ENCODE measurements around the gene LANCL2.
A peak's percentile ranks its signal among the peaks of the same experiment; 100 is the strongest.
"Not testable (repeated sequence)": the region's sequence is repeated elsewhere in the genome, so short reads cannot be mapped to it uniquely, and the experiment has no call there.

Gene LANCL2

DNA sequence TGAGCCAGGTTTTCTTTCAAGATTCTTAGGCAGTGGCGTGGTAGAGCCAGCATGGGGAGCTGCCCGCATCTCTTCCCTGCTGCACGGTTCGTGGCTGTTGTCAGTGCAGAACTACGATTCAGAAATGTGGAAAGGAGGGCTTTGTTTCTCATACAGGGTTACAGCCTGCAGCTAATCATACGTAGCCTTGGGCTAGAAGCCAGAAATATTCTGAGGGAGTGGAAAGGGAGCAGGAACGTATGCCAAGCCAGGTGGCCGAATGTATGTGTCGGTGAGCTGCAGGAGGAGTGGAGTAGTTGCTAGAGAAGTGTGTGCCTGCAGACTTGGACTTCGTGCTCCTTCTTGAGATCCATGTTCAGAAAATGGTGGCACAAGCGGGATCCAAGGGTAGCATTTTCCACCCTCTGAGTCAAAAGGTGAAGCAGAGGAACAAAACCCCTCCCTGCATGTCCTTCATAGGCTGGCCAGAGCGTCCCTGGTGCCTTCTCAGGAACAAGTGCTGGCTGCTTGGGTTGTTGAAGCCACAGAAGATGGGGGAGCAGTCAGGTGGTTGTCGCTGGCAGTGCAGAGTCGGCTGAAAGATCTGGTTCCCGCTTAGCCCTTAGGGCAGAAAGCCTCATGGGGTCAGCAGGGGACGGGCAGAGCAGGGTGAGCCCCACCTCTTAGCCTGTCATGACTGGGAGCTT lies 40.9 kb downstream of the LANCL2 start:
- no peak for DNase-seq (ENCODE audit: low read depth)

DNA sequence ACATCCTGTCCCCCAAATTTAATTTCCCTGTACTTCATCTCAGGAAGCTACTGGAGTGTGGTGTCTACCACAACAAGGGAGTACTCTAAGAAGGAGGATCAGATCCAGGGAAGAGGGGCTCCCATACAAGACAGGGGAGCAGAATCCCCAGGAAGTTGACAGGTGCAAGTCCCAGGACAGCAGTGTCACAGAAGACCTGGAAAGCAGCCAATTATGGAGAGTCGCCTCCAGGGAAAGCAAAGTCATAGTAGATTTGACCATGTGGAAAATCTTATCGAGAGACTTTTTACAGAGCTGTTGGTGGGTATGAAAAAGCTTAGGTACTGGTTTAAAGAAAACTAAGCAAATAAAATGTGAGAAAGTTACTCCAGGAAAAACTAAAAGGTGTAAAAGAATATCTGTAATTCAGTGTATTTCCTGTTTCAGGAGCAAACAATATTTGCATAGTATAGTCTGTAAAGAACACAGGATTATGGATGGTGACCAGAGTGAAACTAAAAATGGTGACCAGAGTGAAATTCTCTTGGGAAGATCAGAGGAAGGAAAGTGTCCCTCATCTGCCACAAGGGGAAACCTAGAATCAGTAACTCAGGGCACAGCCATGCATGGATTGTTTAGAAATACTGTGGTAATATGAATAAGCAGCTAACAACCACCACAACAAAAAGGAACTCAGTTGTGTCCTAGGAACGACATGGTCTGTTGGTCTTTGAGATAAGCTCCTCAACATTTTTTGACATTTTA lies 44.5 kb downstream of the LANCL2 start:
- DNase-seq (ENCODE audit: low read depth), result no peak

DNA sequence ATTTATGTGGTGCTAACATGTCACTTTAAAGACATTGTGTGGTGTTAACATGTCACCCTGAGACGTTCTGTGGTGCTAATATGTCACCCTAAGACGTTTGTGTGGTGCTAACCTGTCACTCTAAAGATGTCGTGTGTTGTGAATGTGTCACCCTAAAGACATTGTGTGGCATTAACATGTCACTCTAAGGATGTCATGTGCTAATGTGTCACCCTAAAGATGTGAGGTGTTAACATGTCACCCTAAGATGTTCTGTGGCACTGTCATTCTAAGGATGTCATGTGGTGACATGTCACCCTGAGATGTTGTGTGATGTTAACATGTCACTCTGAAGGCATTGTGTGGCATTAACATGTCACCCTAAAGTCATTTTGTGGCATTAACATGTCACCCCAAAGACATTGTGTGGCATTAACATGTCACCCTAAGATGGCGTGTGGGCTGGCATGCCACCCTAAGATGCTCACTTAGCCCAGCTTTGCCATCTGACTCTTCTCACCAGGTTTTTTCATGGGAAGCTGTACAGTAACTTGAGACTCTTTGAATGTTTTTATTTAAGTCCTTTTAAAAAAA lies 45.6 kb downstream of the LANCL2 start:
- no peak for DNase-seq (ENCODE audit: low read depth)

DNA sequence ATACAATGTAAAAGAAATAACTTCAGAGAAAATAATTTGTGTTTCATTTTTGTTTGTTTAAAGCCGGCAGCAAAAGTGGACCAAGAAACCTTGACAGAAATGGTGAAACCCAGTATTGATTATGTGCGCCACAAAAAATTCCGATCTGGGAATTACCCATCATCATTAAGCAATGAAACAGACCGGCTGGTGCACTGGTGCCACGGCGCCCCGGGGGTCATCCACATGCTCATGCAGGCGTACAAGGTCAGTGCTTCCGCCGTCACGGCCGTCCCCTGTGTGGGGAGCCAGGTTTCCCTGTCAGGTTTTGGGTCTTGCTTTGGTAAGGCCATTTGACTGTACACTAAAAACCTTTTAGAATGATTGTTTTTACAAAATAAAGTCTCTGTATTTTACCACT lies 46.7 kb downstream of the LANCL2 start:
- no peak for DNase-seq (ENCODE audit: low read depth)

DNA sequence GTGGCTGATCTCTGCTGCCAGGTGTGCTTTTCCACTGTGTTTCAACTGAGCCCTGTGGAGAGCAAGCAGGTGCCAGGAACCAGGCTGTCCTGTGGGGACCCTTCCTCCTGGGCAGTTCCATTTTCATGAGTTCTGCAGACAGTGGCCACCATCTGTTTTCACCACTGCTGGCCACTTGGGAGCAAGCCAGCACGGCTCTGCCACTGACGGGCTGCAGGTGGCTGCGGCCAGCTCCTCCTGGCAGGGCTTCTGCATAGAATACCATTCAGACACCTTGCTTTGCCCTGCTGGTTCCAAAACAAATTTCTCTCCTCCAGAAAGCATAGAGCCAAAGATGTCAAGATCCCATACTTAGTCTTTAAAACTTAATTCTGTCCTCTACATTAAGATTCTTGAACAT lies 48.3 kb downstream of the LANCL2 start:
- DNase-seq (ENCODE audit: low read depth), result no peak

DNA sequence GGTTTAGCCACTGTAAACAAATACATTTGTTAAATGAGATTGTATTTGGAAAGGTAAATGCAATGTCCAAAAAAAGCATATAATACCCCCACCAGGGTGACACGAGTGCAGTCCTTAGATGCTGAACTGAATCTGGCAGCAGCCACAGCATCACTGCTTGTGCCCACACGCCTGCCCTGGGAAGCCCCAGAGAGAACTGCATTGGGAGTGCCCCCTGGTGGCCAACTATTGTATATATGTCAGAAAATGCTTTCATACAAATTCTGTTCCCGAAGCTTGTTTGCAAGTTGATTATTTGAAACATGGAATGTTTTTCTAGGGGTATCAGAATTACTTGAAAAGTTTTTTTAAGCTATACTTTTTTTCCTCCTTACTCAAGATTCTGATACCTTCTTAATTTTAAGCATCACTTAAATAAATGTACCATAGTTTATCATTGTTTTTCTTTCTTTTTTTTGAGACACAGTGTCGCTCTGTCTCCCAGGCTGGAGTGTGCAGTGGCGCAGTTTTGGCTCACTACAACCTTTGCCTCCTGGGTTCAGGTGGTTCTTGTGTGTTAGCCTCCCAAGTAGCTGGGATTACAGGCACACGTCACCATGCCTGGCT lies 50.1 kb downstream of the LANCL2 start:
- peak; percentile 79 for DNase-seq (ENCODE audit: low read depth)

DNA sequence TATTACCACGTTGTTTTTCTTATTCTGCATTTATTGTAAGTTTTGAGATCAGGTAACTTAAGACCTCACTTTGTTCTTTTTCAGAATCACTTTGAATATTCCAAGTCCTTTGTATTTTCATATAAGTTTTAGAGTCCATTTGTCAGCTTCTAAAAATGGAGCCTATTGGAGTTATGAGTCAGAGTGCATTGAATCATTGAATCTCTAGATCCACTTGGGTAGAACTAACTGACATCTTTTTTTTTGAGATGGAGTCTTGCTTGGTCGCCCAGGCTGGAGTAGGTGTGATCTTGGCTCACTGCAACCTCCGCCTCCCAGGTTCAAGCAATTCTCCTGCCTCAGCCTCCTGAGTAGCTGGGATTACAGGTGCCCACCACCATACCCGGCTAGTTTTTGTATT lies 52.3 kb downstream of the LANCL2 start:
- not testable (repeated sequence) for DNase-seq (ENCODE audit: low read depth)

DNA sequence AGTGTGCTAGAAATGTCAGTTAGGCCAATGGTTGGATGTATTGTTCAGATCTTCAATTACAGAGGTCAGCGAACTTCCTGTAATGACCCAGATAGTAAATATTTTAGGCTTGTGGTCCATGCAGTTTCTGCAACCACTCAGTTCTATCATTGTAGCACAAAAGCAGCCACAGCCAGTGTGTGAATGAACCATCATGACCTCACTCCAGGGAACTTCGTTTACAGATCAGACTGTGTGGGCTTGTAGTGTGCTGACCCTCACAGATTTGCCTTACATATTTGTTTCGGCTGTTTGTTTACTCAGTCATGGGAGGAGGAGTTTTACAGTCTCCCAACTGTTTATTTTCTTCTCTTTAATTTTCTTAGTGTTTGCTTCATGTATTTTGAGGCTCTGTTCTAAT lies 55.4 kb downstream of the LANCL2 start:
- DNase-seq (ENCODE audit: low read depth), result no peak

DNA sequence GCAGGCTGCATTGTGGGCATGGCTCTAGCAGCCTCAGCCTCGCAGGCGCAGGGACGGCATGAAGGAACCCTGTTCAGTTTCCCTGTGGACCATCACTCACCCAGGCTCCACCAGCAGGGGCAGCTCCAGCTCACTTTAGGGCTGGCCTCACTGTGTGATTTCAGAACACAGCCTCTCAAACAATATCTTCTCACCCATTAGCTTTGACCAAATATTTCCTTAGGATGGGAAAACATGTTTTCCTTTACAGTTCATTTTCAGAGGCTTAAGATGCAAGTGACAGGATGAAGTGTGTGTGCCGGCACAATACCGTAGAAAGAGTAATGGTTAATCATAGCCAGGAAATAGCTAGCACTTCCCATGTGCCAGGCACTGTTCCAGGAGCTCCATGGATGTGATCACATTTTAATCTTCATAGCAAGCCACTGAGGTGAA lies 58.2 kb downstream of the LANCL2 start:
- no peak for DNase-seq (ENCODE audit: low read depth)

DNA sequence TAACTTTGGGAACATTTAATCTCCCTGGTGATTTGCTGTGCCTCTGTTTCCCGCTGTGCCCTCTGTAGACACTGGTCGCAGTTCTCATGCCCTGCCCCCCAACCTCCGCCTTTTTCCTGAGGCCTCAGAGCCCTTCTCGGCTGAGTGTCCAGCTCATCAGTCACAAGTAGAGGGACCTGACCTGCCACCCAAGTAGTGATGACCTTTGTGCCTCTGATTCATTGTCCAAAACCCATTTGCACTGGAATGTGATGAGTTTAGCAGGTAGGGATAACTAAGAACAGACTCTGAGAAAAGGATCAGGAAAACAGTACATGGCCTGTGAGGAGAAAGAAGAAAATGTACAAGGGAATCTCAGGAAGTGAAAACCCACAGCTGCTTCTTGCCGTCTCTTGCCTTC lies 58.8 kb downstream of the LANCL2 start:
- DNase-seq (ENCODE audit: low read depth), result no peak

DNA sequence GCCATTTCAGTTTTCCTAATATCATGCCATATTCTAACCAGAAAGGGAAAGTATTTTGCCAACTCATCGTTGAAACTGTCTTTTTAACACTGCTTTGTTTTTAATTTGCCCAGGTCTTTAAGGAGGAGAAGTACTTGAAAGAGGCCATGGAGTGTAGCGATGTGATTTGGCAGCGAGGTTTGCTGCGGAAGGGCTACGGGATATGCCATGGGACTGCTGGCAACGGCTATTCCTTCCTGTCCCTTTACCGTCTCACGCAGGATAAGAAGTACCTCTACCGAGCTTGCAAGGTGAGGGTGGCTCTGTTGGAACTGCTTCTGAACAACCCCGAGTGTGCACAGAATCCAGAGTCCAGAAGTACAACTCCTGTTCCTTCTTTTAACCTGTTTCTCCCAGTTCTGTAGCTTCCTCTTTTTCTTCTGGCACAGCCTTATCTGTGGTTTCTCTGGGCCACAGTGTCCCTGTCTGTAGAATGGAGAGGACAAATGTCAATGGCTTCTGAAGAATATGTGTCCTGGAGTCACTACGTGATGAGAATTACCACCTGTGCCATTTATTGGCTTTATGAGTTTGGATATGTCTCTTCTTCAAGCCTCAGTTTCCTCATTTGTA lies 60.1 kb downstream of the LANCL2 start:
- no peak for DNase-seq (ENCODE audit: low read depth)

DNA sequence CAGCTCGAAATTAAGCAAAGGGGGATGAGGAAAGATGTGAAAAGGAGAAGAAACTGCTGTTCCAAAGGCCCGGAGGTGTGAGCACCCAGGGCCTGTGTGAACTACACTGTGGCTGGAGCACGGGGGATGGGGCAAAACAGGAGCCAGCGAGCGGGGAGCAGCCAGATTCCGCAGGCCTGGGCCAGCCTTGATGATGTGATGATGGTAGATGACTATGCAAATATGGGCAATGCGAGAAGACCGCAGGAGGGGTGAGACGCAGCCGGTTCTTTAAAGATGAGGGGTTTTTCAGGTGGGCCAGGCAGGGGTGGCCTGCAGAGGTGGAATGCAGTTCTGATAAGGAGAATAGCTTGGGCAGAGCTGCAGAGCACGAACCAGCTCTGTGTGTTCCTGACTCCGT lies 61.5 kb downstream of the LANCL2 start:
- no peak for DNase-seq (ENCODE audit: low read depth)

DNA sequence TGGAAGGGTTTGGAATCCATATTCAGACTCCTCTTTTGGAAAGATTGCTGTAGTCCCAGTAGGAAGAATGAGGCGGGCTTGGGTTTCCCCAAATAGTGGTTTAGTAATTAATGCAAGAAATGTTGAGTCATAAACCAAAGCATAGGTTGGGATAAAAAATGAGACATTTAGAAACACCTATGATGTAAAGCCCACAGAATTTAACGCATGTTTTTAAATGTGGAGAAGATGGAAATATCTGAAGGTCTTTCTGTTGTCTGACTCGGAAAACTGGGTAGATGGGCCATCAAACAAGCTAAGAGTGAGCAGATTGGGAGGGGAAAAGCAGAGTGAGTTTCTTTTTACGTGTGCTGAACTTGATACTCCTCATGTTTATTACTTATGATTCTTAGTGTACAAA lies 62.2 kb downstream of the LANCL2 start:
- DNase-seq (ENCODE audit: low read depth), result no peak

DNA sequence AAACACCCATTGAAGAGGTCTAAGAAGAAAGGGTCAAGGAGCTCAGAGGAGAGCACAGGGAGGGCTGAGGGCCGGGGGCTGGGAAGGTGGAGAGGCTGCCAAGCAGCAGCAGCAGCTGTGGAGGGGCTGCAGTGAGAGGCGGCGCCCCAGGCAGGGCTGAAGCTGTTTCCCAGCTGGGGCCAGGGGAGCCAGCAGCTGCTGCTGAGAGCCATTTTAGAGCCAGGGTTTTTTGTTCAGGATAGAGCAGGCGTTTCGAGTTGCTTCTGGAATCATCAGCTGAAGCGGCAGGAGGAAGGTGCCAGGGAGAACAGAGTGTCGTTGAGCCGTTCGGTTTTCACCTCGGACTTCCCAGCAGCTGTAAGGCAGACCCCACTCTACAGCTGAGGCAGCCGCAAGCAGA lies 62.7 kb downstream of the LANCL2 start:
- DNase-seq (ENCODE audit: low read depth), result no peak

DNA sequence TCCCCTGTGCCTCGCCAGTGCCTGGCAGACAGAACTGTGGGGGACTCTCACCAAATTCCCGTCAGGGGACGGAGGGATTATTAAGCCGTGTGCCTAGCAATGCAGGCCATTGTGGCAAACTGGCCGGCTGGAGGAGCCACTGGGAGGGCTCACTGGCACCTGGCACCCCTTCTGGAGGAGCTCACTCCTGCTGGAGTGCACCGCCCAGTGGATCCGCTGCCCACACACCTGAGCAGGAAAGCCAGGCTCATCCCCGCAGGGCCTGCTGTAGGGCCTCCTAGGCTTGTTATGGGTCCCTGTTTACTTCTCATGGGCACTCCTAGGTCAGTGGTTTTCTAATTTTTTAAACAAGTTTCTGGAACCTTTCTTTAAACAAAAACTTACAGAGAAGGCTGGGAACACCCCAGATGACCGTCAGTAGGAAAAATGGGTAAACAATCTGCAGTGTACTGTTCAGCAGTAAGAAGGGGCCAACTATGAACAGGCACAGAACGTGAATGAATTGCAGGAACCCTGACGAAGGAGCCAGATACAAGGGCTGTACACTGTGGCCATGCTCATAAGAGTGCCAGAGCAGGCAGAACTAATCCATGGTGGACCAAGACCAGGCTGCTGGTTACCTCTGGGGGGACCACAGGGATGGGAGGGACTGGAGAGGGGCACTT lies 64.8 kb downstream of the LANCL2 start:
- no peak for DNase-seq (ENCODE audit: low read depth)

DNA sequence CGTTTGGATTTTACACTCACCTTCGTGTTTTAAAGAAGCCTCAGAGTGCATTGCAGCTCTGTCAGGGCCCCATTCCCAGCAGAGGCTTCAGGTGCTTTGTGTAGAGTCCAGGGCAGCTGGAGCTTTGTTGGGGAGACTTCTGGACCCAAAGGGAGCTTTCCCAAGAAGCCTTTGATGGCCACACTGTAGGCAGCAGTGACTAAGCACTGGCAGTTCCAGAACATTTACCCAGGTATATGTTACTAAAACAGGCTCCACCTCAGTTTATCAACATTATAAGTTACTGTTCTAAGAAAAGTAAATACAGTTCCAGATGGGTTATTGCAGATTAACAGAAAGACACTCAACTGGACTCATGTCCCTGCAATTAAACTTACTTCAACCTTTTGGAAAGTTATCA lies 66.8 kb downstream of the LANCL2 start:
- DNase-seq (ENCODE audit: low read depth), result no peak

DNA sequence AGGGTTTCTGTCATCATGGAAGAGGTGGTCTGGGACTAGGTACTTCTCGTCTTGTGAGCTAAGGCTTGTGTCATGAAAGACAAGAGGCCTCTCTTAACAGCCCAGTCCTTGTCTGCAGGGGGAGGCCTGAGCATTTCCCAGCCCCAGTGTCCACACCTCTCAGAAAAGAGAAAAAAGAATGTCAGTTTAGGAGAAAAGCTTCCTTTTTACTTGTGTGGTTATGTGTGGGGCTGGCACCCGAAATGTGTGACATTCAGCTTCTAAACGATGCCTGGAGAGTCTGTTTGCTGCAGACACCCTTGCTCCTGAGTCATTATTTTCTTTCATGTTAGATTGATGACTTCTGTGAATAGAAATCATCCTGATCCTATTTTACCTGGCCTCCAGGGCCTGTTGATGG lies 67.4 kb downstream of the LANCL2 start:
- no peak for DNase-seq (ENCODE audit: low read depth)

DNA sequence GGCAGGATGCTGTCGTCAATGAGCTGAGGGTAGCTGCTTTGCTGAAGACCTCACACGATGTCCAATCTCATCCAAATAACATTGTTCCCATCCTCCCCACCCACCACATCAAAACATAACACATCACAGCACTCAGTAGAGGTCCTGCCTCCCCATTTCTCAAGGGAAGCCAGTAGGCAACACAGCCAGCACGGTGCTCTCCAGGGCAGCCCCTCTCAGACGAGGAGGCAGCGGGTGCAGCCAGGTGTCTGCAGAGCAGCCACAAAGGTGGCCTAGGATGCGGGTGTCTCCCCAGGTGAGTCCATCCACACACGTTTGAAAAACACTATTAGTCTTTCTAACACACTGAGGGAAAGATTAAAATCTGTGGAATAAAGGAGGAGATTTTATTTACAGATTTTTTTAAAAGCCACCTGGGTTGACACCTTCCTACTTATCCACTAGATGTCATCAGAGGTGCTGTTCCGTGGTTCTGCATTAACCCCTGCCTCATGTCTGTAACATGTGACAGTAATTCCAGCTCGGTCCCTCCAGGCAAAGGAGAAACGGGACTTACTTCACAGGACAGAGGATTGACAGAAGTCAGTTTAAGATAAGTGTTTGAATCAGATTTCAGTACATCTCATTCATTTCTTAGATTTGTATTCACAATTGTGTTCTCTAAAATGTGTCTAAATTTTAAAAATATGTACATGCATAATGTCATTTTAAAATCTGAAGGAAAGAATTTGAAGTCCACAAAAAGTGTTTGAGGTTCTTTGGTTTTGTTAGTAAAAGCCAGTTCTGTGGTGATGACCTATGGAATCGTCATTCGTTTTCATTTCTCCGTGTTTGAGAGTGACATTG lies 68.0 kb downstream of the LANCL2 start:
- no peak for DNase-seq (ENCODE audit: low read depth)

DNA sequence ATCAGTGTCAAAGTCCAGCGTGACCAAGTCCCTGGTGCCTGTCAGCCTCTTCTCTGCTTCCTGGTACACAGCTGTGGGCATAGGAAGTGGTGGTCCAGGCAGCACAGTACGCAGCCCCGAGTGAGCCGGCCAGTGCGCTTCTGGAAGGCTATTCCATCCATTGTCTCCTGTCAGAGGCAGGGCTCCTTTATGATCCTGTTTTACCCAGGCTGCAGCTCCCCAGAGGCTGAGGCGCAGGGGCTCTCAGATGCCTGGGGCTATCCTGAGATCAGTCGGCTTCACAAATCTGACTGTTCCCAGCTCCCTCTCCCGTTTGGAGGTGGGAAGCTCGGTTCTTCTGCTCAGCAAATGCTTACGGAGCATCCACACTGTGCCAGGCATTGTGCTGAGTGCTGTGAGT lies 70.3 kb downstream of the LANCL2 start:
- DNase-seq (ENCODE audit: low read depth), result no peak

DNA sequence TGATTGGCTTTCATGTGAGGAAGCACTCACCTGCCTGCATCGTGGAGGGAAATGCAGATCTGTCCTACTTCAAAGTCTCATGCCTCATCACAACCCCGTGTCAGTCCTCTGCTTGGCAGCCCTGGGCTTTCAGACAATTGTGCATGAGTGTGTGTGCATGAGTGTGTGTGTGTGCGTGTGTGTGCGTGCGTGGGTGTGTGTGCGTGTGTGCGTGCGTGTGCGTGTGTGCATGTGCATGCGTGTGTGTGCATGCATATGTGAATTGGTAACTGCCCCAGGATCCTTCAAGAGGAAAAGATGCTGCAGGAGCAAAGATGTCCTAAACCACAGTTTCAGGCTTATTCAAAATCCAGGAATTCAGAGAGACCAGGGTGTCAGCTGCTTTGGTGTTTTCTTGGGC lies 71.3 kb downstream of the LANCL2 start:
- DNase-seq (ENCODE audit: low read depth), result no peak

DNA sequence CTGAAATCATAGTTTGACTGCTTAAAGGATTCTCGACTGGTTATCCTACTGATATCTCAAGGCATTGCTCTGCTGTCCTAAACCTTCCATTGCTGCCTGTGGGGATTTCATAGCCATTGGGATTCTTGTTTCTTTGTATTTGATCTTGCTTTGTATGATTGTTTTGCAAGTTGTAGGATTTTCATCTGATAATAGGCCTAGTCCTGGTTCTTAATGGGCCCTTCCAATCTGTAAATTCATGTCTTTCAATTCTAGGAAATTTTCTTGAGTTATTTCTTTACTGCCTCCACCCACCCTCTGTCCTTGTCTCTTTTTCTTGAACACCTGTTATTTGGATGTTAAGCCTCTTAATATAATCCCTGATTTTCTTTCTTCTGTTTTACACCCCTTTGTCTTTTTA lies 72.2 kb downstream of the LANCL2 start:
- DNase-seq (ENCODE audit: low read depth), result no peak
